ENCODE data around the gene PAQR4. TPM values are rescaled to one million over a fixed set of nuclear protein-coding genes. Genes with fewer than 3 reads are reported as not detected.
"Not testable (repeated sequence)": the region's sequence is repeated elsewhere in the genome, so short reads cannot be mapped to it uniquely, and the experiment has no call there.

The PAQR4 gene
- total RNA-seq, 1 experiment from 2014 or later: 34.1 TPM

DNA sequence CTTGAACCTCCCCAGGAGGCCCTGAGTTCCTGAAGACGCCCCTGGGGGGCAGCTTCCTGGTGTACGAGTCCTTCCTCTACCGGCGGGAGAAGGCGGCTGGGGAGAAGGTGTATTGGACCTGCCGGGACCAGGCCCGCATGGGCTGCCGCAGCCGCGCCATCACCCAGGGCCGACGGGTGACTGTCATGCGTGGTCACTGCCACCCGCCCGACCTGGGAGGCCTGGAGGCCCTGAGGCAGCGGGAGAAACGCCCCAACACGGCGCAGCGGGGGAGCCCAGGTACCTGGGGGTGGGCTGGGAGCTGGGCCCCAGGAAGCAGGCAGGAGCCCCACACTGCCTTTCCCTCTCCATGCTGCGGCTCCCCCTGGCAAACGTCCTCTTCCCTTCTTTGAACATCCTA, 35.4 kb upstream of the PAQR4 start:
- Histone ChIP-seq H3K27ac (no peak overlapping the region), H3K36me3 (no peaks in the 10 kb centered on the region), H3K4me3 (no peak overlapping the region), H3K9me3 (replicated peaks) (no peaks in the 10 kb centered on the region), H3K4me1 (no peaks in the 10 kb centered on the region), H3K27me3 (no peaks in the 10 kb centered on the region)
- DNase-seq: no peak

GRCh38 chr16:2934450-2934849, 34.7 kb upstream of the PAQR4 start:
- no peaks in the 10 kb centered on the region for H3K4me1 ChIP-seq
- H3K4me3 ChIP-seq: no peak overlapping the region
- H3K27me3 ChIP-seq: no peaks in the 10 kb centered on the region
- H3K27ac ChIP-seq: no peak overlapping the region
- no peak for DNase-seq
- no peaks in the 10 kb centered on the region for H3K9me3 ChIP-seq (replicated peaks)
- H3K36me3 ChIP-seq: 0 out of 2 replicates have a peak, but pooled peaks cover 1% of the 10 kb centered on the region

- Histone ChIP-seq H3K36me3 (peaks cover 6% of the 10 kb centered on the region; the same call in 1 of the 2 replicates), H3K9me3 (replicated peaks) (no peaks in the 10 kb centered on the region), H3K4me1 (no peaks in the 10 kb centered on the region), H3K4me3 (no peak overlapping the region), H3K27me3 (no peaks in the 10 kb centered on the region), H3K27ac (no peak overlapping the region)
- DNase-seq: no peak
Measured at GRCh38 chr16:2936436-2937011, 32.6 kb upstream of the PAQR4 start.

DNA sequence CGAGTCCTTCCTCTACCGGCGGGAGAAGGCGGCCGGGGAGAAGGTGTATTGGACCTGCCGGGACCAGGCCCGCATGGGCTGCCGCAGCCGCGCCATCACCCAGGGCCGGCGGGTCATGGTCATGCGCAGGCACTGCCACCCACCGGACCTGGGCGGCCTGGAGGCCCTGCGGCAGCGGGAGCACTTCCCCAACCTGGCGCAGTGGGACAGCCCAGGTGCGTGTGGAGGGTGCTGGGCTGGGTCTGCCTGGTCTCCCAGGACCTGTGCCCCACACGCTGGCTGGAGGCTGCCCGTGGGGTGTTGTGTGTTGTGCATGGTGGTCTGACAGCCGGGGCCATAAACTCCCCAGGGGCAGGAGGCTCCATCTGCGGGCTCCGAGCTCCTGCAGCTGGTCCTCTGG, 32.0 kb upstream of the PAQR4 start:
- H3K4me3 ChIP-seq: no peak overlapping the region
- H3K27ac ChIP-seq: no peak overlapping the region
- DNase-seq: no peak
- H3K9me3 ChIP-seq (replicated peaks): no peaks in the 10 kb centered on the region
- no peaks in the 10 kb centered on the region for H3K27me3 ChIP-seq
- H3K36me3 ChIP-seq: peaks cover 6% of the 10 kb centered on the region; the same call in 1 of the 2 replicates
- H3K4me1 ChIP-seq: no peaks in the 10 kb centered on the region

DNA sequence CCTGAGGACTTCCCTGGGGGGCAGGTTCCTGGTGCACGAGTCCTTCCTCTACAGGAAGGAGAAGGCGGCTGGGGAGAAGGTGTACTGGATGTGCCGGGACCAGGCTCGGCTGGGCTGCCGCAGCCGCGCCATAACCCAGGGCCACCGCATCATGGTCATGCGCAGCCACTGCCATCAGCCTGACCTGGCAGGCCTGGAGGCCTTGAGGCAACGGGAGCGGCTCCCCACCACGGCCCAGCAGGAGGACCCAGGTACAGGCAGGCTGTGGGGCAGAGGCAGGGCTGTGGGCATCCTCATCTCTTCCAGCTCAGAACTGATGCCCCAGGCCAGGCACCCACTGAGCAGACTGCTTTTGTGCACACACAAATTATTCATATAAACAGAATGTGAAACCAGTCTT, 30.9 kb upstream of the PAQR4 start:
- no peaks in the 10 kb centered on the region for H3K27me3 ChIP-seq
- H3K27ac ChIP-seq: no peak overlapping the region
- no peak overlapping the region for H3K4me3 ChIP-seq
- DNase-seq: no peak
- H3K4me1 ChIP-seq: no peaks in the 10 kb centered on the region
- H3K9me3 ChIP-seq (replicated peaks): no peaks in the 10 kb centered on the region
- H3K36me3 ChIP-seq: peaks cover 6% of the 10 kb centered on the region; the same call in 1 of the 2 replicates

DNA sequence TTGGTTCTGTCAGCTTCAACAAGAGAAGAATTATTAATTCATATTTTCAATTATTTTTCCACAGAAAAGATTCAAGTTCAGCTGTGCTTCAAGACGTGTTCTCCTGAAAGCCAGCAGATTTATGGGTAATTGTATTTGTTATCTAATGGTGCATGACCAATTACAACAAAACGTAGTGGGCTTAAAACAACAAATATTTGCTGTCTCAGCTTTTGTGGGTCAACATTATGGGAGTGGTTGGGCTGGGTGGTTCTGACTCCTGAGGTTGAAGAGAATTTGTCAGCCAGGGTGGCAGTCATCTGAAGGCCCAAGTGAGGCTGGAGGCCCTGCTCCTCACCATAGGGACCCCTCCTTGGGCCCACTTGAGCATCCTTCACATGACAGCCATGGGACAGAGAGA, 29.2 kb upstream of the PAQR4 start:
- H3K4me1 ChIP-seq: no peaks in the 10 kb centered on the region
- no peaks in the 10 kb centered on the region for H3K9me3 ChIP-seq (replicated peaks)
- no peak for DNase-seq
- no peak overlapping the region for H3K4me3 ChIP-seq
- peaks cover 6% of the 10 kb centered on the region; the same call in 1 of the 2 replicates for H3K36me3 ChIP-seq
- no peak overlapping the region for H3K27ac ChIP-seq
- H3K27me3 ChIP-seq: no peaks in the 10 kb centered on the region

GRCh38 chr16:2942045-2942444, 27.1 kb upstream of the PAQR4 start:
- Histone ChIP-seq H3K9me3 (replicated peaks) (no peaks in the 10 kb centered on the region), H3K4me3 (no peak overlapping the region), H3K27ac (no peak overlapping the region), H3K36me3 (peaks cover 6% of the 10 kb centered on the region; the same call in 1 of the 2 replicates), H3K27me3 (no peaks in the 10 kb centered on the region), H3K4me1 (no peaks in the 10 kb centered on the region)
- no peak for DNase-seq

GRCh38 chr16:2943716-2944115, 25.4 kb upstream of the PAQR4 start:
- not testable (repeated sequence) for H3K36me3 ChIP-seq; H3K4me3 ChIP-seq; DNase-seq; H3K9me3 ChIP-seq (replicated peaks); H3K27me3 ChIP-seq; H3K4me1 ChIP-seq; H3K27ac ChIP-seq

- Histone ChIP-seq H3K36me3 (no peaks in the 10 kb centered on the region), H3K27ac (no peak overlapping the region), H3K4me1 (no peaks in the 10 kb centered on the region), H3K27me3 (no peaks in the 10 kb centered on the region), H3K9me3 (replicated peaks) (no peaks in the 10 kb centered on the region), H3K4me3 (no peak overlapping the region)
- no peak for DNase-seq
Measured at GRCh38 chr16:2946649-2947048, 22.5 kb upstream of the PAQR4 start.

GRCh38 chr16:2948807-2949704, 20.1 kb upstream of the PAQR4 start:
- H3K4me1 ChIP-seq: peaks cover 3% of the 10 kb centered on the region; the same call in 1 of the 2 replicates
- no peak for DNase-seq
- no peaks in the 10 kb centered on the region for H3K9me3 ChIP-seq (replicated peaks)
- peaks cover 4% of the 10 kb centered on the region; the same call in 1 of the 2 replicates for H3K27me3 ChIP-seq
- H3K36me3 ChIP-seq: no peaks in the 10 kb centered on the region
- H3K27ac ChIP-seq: no peak overlapping the region
- no peak overlapping the region for H3K4me3 ChIP-seq

- no peak for DNase-seq
- Histone ChIP-seq H3K4me3 (no peak overlapping the region), H3K27ac (no peak overlapping the region), H3K27me3 (peaks cover 4% of the 10 kb centered on the region; the same call in 1 of the 2 replicates), H3K36me3 (no peaks in the 10 kb centered on the region), H3K9me3 (replicated peaks) (no peaks in the 10 kb centered on the region), H3K4me1 (peaks cover 3% of the 10 kb centered on the region; the same call in 1 of the 2 replicates)
Measured at GRCh38 chr16:2949705-2950352, 19.3 kb upstream of the PAQR4 start.

- H3K27ac ChIP-seq: no peak overlapping the region
- H3K4me1 ChIP-seq: peaks cover 3% of the 10 kb centered on the region; the same call in 1 of the 2 replicates
- DNase-seq: no peak
- H3K9me3 ChIP-seq (replicated peaks): no peaks in the 10 kb centered on the region
- H3K4me3 ChIP-seq: no peak overlapping the region
- H3K27me3 ChIP-seq: peaks cover 4% of the 10 kb centered on the region; the same call in 1 of the 2 replicates
- H3K36me3 ChIP-seq: no peaks in the 10 kb centered on the region
Measured at GRCh38 chr16:2950353-2950724, 18.8 kb upstream of the PAQR4 start.

DNA sequence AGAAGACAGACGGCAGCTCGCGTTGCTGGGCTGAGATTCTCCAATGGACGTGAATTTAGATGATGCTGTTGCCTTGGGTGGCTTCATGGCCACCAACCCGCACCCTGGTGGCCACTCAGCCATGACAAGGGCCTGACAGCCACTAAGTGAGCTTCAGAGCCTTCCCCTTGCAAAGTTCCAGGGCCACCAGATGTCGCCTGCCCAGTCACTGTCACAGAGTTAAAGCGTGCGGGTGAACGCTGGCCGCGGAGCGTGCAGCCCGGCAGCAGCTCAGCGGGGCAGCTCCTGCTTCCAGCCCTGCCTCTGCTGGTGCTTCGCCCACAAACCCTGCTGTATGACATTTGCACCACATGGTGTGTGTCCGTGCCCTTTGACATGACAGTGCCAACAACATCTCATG, 18.4 kb upstream of the PAQR4 start:
- H3K36me3 ChIP-seq: no peaks in the 10 kb centered on the region
- H3K4me1 ChIP-seq: peaks cover 3% of the 10 kb centered on the region; the same call in 1 of the 2 replicates
- H3K27ac ChIP-seq: no peak overlapping the region
- no peaks in the 10 kb centered on the region for H3K9me3 ChIP-seq (replicated peaks)
- peaks cover 4% of the 10 kb centered on the region; the same call in 1 of the 2 replicates for H3K27me3 ChIP-seq
- no peak overlapping the region for H3K4me3 ChIP-seq
- no peak for DNase-seq

- Histone ChIP-seq H3K4me3 (no peak overlapping the region), H3K4me1 (peaks cover 3% of the 10 kb centered on the region; the same call in 1 of the 2 replicates), H3K36me3 (no peaks in the 10 kb centered on the region), H3K9me3 (replicated peaks) (no peaks in the 10 kb centered on the region), H3K27me3 (peaks cover 8% of the 10 kb centered on the region; the same call in 1 of the 2 replicates), H3K27ac (no peak overlapping the region)
- DNase-seq: peak in 1 of 2 experiments; percentile 31
Measured at GRCh38 chr16:2952679-2953078, 16.5 kb upstream of the PAQR4 start.

Measured in SJCRH30 (cell line).